GM23338 (cell line): Measurements from ENCODE around the gene SSH2. TPM values are rescaled to one million over a fixed set of nuclear protein-coding genes. Genes with fewer than 3 reads are reported as not detected.

ENCODE experiments used
- ATAC-seq: fragments of 200-7000 bp; cut with Tn5 transposase; 3 replicates; pipeline ENCODE4 v1.9.1; 2020
- DNase-seq: peaks from one replicate; pipeline ENCODE4 v3.0.0-alpha.2; 2015; ENCODE audit warnings: low spot score
- H2AFZ ChIP-seq: fragments of 200-600 bp; sonication (generic); 2 replicates; pipeline ENCODE4 v1.8.0; 2016; ENCODE audit warnings: antibody characterized with exemption, mild to moderate bottlenecking, moderate library complexity
- H3F3A ChIP-seq: fragments of 200-600 bp; sonication (generic); replicated peaks from 2 replicates; pipeline ENCODE4 v1.8.0; 2017; ENCODE audit warnings: antibody characterized with exemption, mixed run types, low read depth
- H3K27ac ChIP-seq: fragments of 200-600 bp; sonication (generic); 2 replicates; pipeline ENCODE4 v1.6.1; 2016; ENCODE audit warnings: low read depth
- H3K27me3 ChIP-seq: fragments of 200-600 bp; sonication (generic); 2 replicates; pipeline ENCODE4 v1.8.0; 2016; ENCODE audit warnings: mild to moderate bottlenecking, mixed run types, moderate library complexity; ENCODE audit not compliant: insufficient read depth
- H3K36me3 ChIP-seq: fragments of 200-600 bp; sonication (generic); 2 replicates; pipeline ENCODE4 v1.8.0; 2016; ENCODE audit warnings: mild to moderate bottlenecking; ENCODE audit not compliant: insufficient read depth
- H3K4me1 ChIP-seq: fragments of 200-600 bp; sonication (generic); 2 replicates; pipeline ENCODE4 v1.8.0; 2016; ENCODE audit warnings: mild to moderate bottlenecking, moderate library complexity; ENCODE audit not compliant: insufficient read depth
- H3K4me2 ChIP-seq: fragments of 200-600 bp; sonication (generic); 2 replicates; pipeline ENCODE4 v1.7.1; 2017; ENCODE audit warnings: mixed run types
- H3K4me3 ChIP-seq: fragments of 200-600 bp; sonication (generic); 2 replicates; pipeline ENCODE4 v1.6.1; 2016; ENCODE audit warnings: mixed run types
- H3K79me2 ChIP-seq: fragments of 200-600 bp; sonication (generic); replicated peaks from 2 replicates; pipeline ENCODE4 v1.8.0; 2017; ENCODE audit warnings: mild to moderate bottlenecking; ENCODE audit not compliant: insufficient read depth
- H3K9me2 ChIP-seq: fragments of 200-600 bp; sonication (generic); 2 replicates; pipeline ENCODE4 v1.8.0; 2017; ENCODE audit not compliant: insufficient read depth
- H4K20me1 ChIP-seq: fragments of 200-600 bp; sonication (generic); replicated peaks from 2 replicates; pipeline ENCODE4 v1.8.0; 2017; ENCODE audit warnings: mild to moderate bottlenecking; ENCODE audit not compliant: insufficient read depth
- H3K27ac Mint-ChIP-seq: 2 replicates; pipeline ENCODE4 v1.8.0; 2020; ENCODE audit warnings: inconsistent platforms, mild to moderate bottlenecking, moderate library complexity, mixed read lengths
- H3K27me3 Mint-ChIP-seq: 3 replicates; pipeline ENCODE4 v1.8.0; 2022; ENCODE audit warnings: low read depth, mild to moderate bottlenecking, moderate library complexity, mixed read lengths, inconsistent platforms; ENCODE audit not compliant: insufficient read depth, poor library complexity
- H3K36me3 Mint-ChIP-seq: 3 replicates; pipeline ENCODE4 v1.8.0; 2021; ENCODE audit warnings: low read depth, mild to moderate bottlenecking, inconsistent platforms, moderate library complexity, mixed read lengths
- H3K4me1 Mint-ChIP-seq: 3 replicates; pipeline ENCODE4 v1.8.0; 2020; ENCODE audit warnings: mild to moderate bottlenecking, inconsistent platforms, mixed read lengths
- H3K4me3 Mint-ChIP-seq: 3 replicates; pipeline ENCODE4 v1.8.0; 2021; ENCODE audit warnings: moderate library complexity, mild to moderate bottlenecking, inconsistent platforms, mixed read lengths
- H3K9me3 Mint-ChIP-seq: 3 replicates; pipeline ENCODE4 v1.8.0; 2020; ENCODE audit warnings: moderate library complexity, mild to moderate bottlenecking, inconsistent platforms, mixed read lengths
- CREB1 ChIP-seq: fragments of 250-450 bp; sonication (Bioruptor Pico); IDR thresholded peaks from 2 replicates; pipeline ENCODE4 v1.5.0; 2020; ENCODE audit warnings: low read depth, mild to moderate bottlenecking, moderate library complexity
- CTCF ChIP-seq, 2 experiments: fragments of 200-600 bp in 1 of 2; sonication (generic) in 1 of 2; conservative IDR thresholded peaks; 2 replicates each; pipeline versions ENCODE4 v1.5.1 to v1.6.1; 2016 to 2017; ENCODE audit warnings: antibody characterized with exemption in 2 of 2, low read depth in 2 of 2, mild to moderate bottlenecking in 2 of 2, moderate library complexity in 1 of 2
- ETS1 ChIP-seq: IDR thresholded peaks from 2 replicates; pipeline ENCODE4 v1.6.1; 2016; ENCODE audit warnings: antibody characterized with exemption
- EZH2 ChIP-seq: fragments of 200-600 bp; sonication (generic); IDR thresholded peaks from one replicate; pipeline ENCODE4 v1.8.0; 2017; ENCODE audit warnings: antibody characterized with exemption, mild to moderate bottlenecking, low read depth; ENCODE audit not compliant: unreplicated experiment
- EZH2phosphoT487 ChIP-seq: fragments of 200-600 bp; sonication (generic); IDR thresholded peaks from one replicate; pipeline ENCODE4 v1.8.1; 2018; ENCODE audit warnings: antibody characterized with exemption; ENCODE audit not compliant: unreplicated experiment
- JUNB ChIP-seq: IDR thresholded peaks from one replicate; pipeline ENCODE4 v1.6.1; 2016; ENCODE audit warnings: antibody characterized with exemption; ENCODE audit not compliant: unreplicated experiment
- NANOG ChIP-seq: IDR thresholded peaks from 2 replicates; pipeline ENCODE4 v1.6.1; 2016; ENCODE audit warnings: antibody characterized with exemption, borderline replicate concordance
- POLR2AphosphoS5 ChIP-seq: IDR thresholded peaks from 2 replicates; pipeline ENCODE4 v1.6.1; 2016; ENCODE audit warnings: antibody characterized with exemption, low read depth
- REST ChIP-seq: IDR thresholded peaks from one replicate; pipeline ENCODE4 v1.6.1; 2018; ENCODE audit warnings: antibody characterized with exemption; ENCODE audit not compliant: unreplicated experiment
- STAT1 ChIP-seq: IDR thresholded peaks from one replicate; pipeline ENCODE4 v1.6.1; 2016; ENCODE audit warnings: antibody characterized with exemption; ENCODE audit not compliant: unreplicated experiment
- ZNF114 ChIP-seq: fragments of 250-450 bp; sonication (Bioruptor Pico); IDR thresholded peaks from 2 replicates; pipeline ENCODE4 v1.5.0; 2020; ENCODE audit warnings: mild to moderate bottlenecking, moderate library complexity
- ZNF331 ChIP-seq: fragments of 250-450 bp; sonication (Bioruptor Pico); IDR thresholded peaks from 2 replicates; pipeline ENCODE4 v1.5.0; 2020; ENCODE audit warnings: low read depth, mild to moderate bottlenecking, moderate library complexity
- ZNF462 ChIP-seq: fragments of 250-450 bp; sonication (Bioruptor Pico); IDR thresholded peaks from 2 replicates; pipeline ENCODE4 v1.5.0; 2020; ENCODE audit warnings: mild to moderate bottlenecking, moderate library complexity
- polyA plus RNA-seq: library from polyadenylated mRNA; unstranded; fragments of >200 nt; fragmentation: Nextera tagmentation; extraction: Ambion mirVana; gene quantifications from 2 replicates; pipeline ENCODE4 v1.2.1, GENCODE V29; 2016
- total RNA-seq: library from RNA; depleted of rRNA; stranded (reverse); fragments of >200 nt; shearing (Covaris generic); gene quantifications from 2 replicates; pipeline ENCODE4 v1.2.3, GENCODE V29; 2014

Gene SSH2
- total and polyA plus RNA-seq, 2 experiments from 2014 or later: 9.9 to 12.1 TPM

GRCh38 chr17:29650396-29650795, 279.6 kb downstream of the SSH2 start:
- Mint-ChIP-seq H3K9me3 (no peaks in the 10 kb centered on the region), H3K27ac (no peak overlapping the region), H3K36me3 (no peaks in the 10 kb centered on the region), H3K4me3 (no peak overlapping the region), H3K27me3 (peaks cover 3% of the 10 kb centered on the region), H3K4me1 (no peaks in the 10 kb centered on the region)
- Histone ChIP-seq H3K27ac (no peak overlapping the region), H3K4me2 (no peak overlapping the region), H2AFZ (no peak overlapping the region), H4K20me1 (no peaks in the 10 kb centered on the region; the same call in 1 of the 2 replicates), H3F3A (no peaks in the 10 kb centered on the region), H3K4me3 (no peak overlapping the region), H3K79me2 (no peaks in the 10 kb centered on the region), H3K9me2 (no peaks in the 10 kb centered on the region), H3K4me1 (no peaks in the 10 kb centered on the region), H3K27me3 (no peaks in the 10 kb centered on the region), H3K36me3 (no peaks in the 10 kb centered on the region)
- ATAC-seq (no peak), DNase-seq (no peak)
- TF ChIP-seq ZNF462: no peak
- TF ChIP-seq EZH2: no peak
- TF ChIP-seq ZNF114 (CRISPR knock-in tag): no peak
- no peak for TF ChIP-seq EZH2phosphoT487
- TF ChIP-seq REST: no peak
- TF ChIP-seq NANOG: no peak
- no peak for TF ChIP-seq ZNF331
- no peak for TF ChIP-seq POLR2AphosphoS5
- TF ChIP-seq STAT1: no peak
- TF ChIP-seq CTCF (conservative IDR thresholded peaks at IDR 0.05; ENCODE audit: low read depth in 2 of 2): no peak
- TF ChIP-seq JUNB: no peak
- TF ChIP-seq ETS1: no peak
- no peak for TF ChIP-seq CREB1 (CRISPR knock-in tag)
